Activated CD4-positive, alpha-beta T cell treated with anti-CD3 and anti-CD28 coated beads, Interleukin-10, Interleukin-2, amounts not matched to agents 100 ng/mL and 50 ng/mL, durations not matched to agents 16 hours and 8 hours (primary cell): ENCODE data around the gene PSMC5.

Experiments used
- DNase-seq: peaks from one replicate; pipeline ENCODE4 v3.0.0-alpha.2; 2020

PSMC5 gene

GRCh38 chr17:63821804-63822203, 5.4 kb upstream of the PSMC5 start:
- DNase-seq = no peak

GRCh38 chr17:63822537-63822936, 4.7 kb upstream of the PSMC5 start:
- no peak for DNase-seq

GRCh38 chr17:63823659-63824331, 3.4 kb upstream of the PSMC5 start:
- DNase-seq = no peak

- DNase-seq = no peak
Measured at GRCh38 chr17:63824362-63824761, 2.9 kb upstream of the PSMC5 start.

- DNase-seq = no peak
Measured at GRCh38 chr17:63826468-63827001, 696 bp upstream of the PSMC5 start.

- no peak for DNase-seq
Measured at GRCh38 chr17:63827801-63828221, 580 bp downstream of the PSMC5 start.

- no peak for DNase-seq
Measured at GRCh38 chr17:63828936-63829335, 1.7 kb downstream of the PSMC5 start.

GRCh38 chr17:63830278-63830677, 3.0 kb downstream of the PSMC5 start:
- DNase-seq = no peak

- no peak for DNase-seq
Measured at GRCh38 chr17:63830904-63831491, 3.8 kb downstream of the PSMC5 start.

GRCh38 chr17:63831505-63831904, 4.3 kb downstream of the PSMC5 start:
- no peak for DNase-seq

- no peak for DNase-seq
Measured at GRCh38 chr17:63832014-63832413, 4.8 kb downstream of the PSMC5 start.

GRCh38 chr17:63832455-63832854, 5.2 kb downstream of the PSMC5 start:
- no peak for DNase-seq

- DNase-seq = no peak
Measured at GRCh38 chr17:63833026-63833740, 6.0 kb downstream of the PSMC5 start.

- no peak for DNase-seq
Measured at GRCh38 chr17:63833741-63834373, 6.6 kb downstream of the PSMC5 start.

- DNase-seq = peak; percentile 85
Measured at GRCh38 chr17:63834431-63835166, 7.4 kb downstream of the PSMC5 start.

- no peak for DNase-seq
Measured at GRCh38 chr17:63835167-63835720, 8.0 kb downstream of the PSMC5 start.

- no peak for DNase-seq
Measured at GRCh38 chr17:63836811-63837210, 9.6 kb downstream of the PSMC5 start.

GRCh38 chr17:63837480-63837879, 10.2 kb downstream of the PSMC5 start:
- no peak for DNase-seq

GRCh38 chr17:63837962-63838600, 10.8 kb downstream of the PSMC5 start:
- DNase-seq = no peak

GRCh38 chr17:63838631-63839171, 11.5 kb downstream of the PSMC5 start:
- no peak for DNase-seq

GRCh38 chr17:63840591-63841349, 13.5 kb downstream of the PSMC5 start:
- DNase-seq = no peak
